ENCODE measurements around the gene ITIH5. TPM values are rescaled to one million over a fixed set of nuclear protein-coding genes. Genes with fewer than 3 reads are reported as not detected.

The ITIH5 gene
- total and polyA plus RNA-seq, 9 of the 15 experiments (the other 6 are each of a cell fraction or from before 2014, with no cell fraction given): 0.52 to 4.5 (median 2.6) TPM

GRCh38 chr10:7545792-7546191 is 121.0 kb downstream of the ITIH5 start:
- H3K4me2 ChIP-seq (ENCODE audit: insufficient read depth, low read length): no peak overlapping the region
- peaks cover 8 to 27% of the 10 kb centered on the region in 2 experiments for H3K27me3 ChIP-seq (ENCODE audit: control insufficient read depth in 2 of 2, insufficient read depth in 2 of 2, low read length in 2 of 2)
- no peak for TF ChIP-seq ATF7 (IDR thresholded peaks at IDR 0.05)
- no peak for TF ChIP-seq FIP1L1 (IDR thresholded peaks at IDR 0.05; ENCODE audit: low read depth, low read length, poor library complexity, severe bottlenecking)
- no peak for TF ChIP-seq THRAP3 (IDR thresholded peaks at IDR 0.05; ENCODE audit: borderline replicate concordance)
- no peak for TF ChIP-seq ZNF354B (CRISPR knock-in tag; IDR thresholded peaks at IDR 0.05)
- TF ChIP-seq ARID1B (IDR thresholded peaks at IDR 0.05): no peak
- TF ChIP-seq POLR2A (conservative IDR thresholded peaks at IDR 0.05): no peak
- no peak for TF ChIP-seq BHLHE40 (IDR thresholded peaks at IDR 0.05; ENCODE audit: low read length)
- no peak for TF ChIP-seq NEUROD1 (IDR thresholded peaks at IDR 0.05; ENCODE audit: borderline replicate concordance, low read depth, low read length, partially characterized antibody)
- no peak for TF ChIP-seq NFE2 (IDR thresholded peaks at IDR 0.05; ENCODE audit: low read depth)
- H3K79me2 ChIP-seq (ENCODE audit: control insufficient read depth, insufficient read depth, low read length): no peaks in the 10 kb centered on the region
- intact Hi-C loops (cut with micrococcal nuclease): no loop called here
- H3K9me1 ChIP-seq (ENCODE audit: control insufficient read depth, insufficient read depth, low read length): no peaks in the 10 kb centered on the region
- in situ Hi-C loops (cut with MboI): no loop called here
- ATAC-seq (no peak), DNase-seq (ENCODE audit: extremely low read depth in 1 of 4, low spot score in 3 of 4) (no peak), FAIRE-seq (no peak)
- no peak overlapping the region for H3K4me3 ChIP-seq
- H3K9me3 ChIP-seq (replicated peaks; ENCODE audit: control insufficient read depth, insufficient read depth, low read depth, low read length): no peaks in the 10 kb centered on the region
- no peaks in the 10 kb centered on the region for H3K36me3 ChIP-seq (ENCODE audit: control insufficient read depth, insufficient read depth, low read length)
- H3K9ac ChIP-seq (ENCODE audit: insufficient read depth in 1 of 2, low read depth in 2 of 2, low read length in 2 of 2): no peak overlapping the region
- H3K4me1 ChIP-seq (replicated peaks in 1 of 2; ENCODE audit: control insufficient read depth in 2 of 2, insufficient read depth in 2 of 2, low read length in 2 of 2): no peaks in the 10 kb centered on the region
- ChIA-PET CTCF (ENCODE audit: low intra/inter-chr PET ratio) (no interaction called here), POLR2A (no interaction called here)
- H3K27ac ChIP-seq (ENCODE audit: extremely low read depth, low read depth, low read length): no peak overlapping the region
- no peaks in the 10 kb centered on the region; the same call in 1 of the 2 replicates for H4K20me1 ChIP-seq (replicated peaks; ENCODE audit: control insufficient read depth, insufficient read depth, low read length)
- WGBS (ENCODE audit: insufficient coverage, low coverage, missing lambda C conversion rate): 3% methylated on average over 4 of the region's 4 CpGs
- H2AFZ ChIP-seq (ENCODE audit: low read depth, low read length): no peak overlapping the region
- no TSS peak for BruUV-seq (replicated peaks)

DNA sequence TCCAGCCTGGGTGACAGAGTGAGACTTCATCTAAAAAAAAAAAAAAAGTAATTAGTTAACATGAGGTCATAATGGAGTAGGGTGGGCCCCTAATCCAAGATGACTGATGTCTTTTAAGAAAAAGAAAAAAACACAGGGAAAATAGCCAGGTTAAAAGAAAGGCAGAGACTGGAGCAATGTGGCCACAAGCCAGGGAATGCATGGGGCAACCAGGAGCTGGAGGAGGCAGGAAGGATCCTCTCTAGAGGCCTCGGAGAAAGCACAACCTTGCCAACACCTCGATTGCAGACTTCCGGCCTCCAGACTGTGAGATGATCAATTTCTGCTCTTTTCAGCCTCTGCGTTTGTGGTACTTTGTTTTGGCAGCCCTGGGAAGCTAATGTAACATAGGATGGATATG is 121.5 kb downstream of the ITIH5 start:
- Histone ChIP-seq H3K4me2 (ENCODE audit: insufficient read depth, low read length) (no peak overlapping the region), H3K9ac (ENCODE audit: insufficient read depth in 1 of 2, low read depth in 2 of 2, low read length in 2 of 2) (no peak overlapping the region), H4K20me1 (replicated peaks; ENCODE audit: control insufficient read depth, insufficient read depth, low read length) (no peaks in the 10 kb centered on the region; the same call in 1 of the 2 replicates), H3K4me3 (no peak overlapping the region), H2AFZ (ENCODE audit: low read depth, low read length) (no peak overlapping the region), H3K9me1 (ENCODE audit: control insufficient read depth, insufficient read depth, low read length) (no peaks in the 10 kb centered on the region), H3K27ac (ENCODE audit: extremely low read depth, low read depth, low read length) (no peak overlapping the region), H3K36me3 (ENCODE audit: control insufficient read depth, insufficient read depth, low read length) (no peaks in the 10 kb centered on the region), H3K27me3 (ENCODE audit: control insufficient read depth in 2 of 2, insufficient read depth in 2 of 2, low read length in 2 of 2) (peaks cover 8 to 27% of the 10 kb centered on the region in 2 experiments), H3K4me1 (replicated peaks in 1 of 2; ENCODE audit: control insufficient read depth in 2 of 2, insufficient read depth in 2 of 2, low read length in 2 of 2) (no peaks in the 10 kb centered on the region), H3K9me3 (replicated peaks; ENCODE audit: control insufficient read depth, insufficient read depth, low read depth, low read length) (no peaks in the 10 kb centered on the region), H3K79me2 (ENCODE audit: control insufficient read depth, insufficient read depth, low read length) (no peaks in the 10 kb centered on the region)
- no peak for FAIRE-seq
- ATAC-seq: no peak
- in situ Hi-C loops (cut with MboI) (no loop called here), intact Hi-C loops (cut with micrococcal nuclease) (no loop called here)
- no peak for DNase-seq (ENCODE audit: extremely low read depth in 1 of 4, low spot score in 3 of 4)
- ChIA-PET CTCF (ENCODE audit: low intra/inter-chr PET ratio) (no interaction called here), POLR2A (no interaction called here)
- WGBS (ENCODE audit: insufficient coverage, low coverage, missing lambda C conversion rate): 5% methylated on average over 4 of the region's 4 CpGs
- BruUV-seq (replicated peaks): no TSS peak
- TF ChIP-seq ZNF280A (IDR thresholded peaks at IDR 0.05; ENCODE audit: low read depth, partially characterized antibody) (no peak), ZFP1 (CRISPR knock-in tag; IDR thresholded peaks at IDR 0.05) (no peak), NFE2L1 (tag; IDR thresholded peaks at IDR 0.05; ENCODE audit: borderline replicate concordance, low read depth) (no peak), ZNF696 (CRISPR knock-in tag; conservative IDR thresholded peaks at IDR 0.05) (no peak), SIN3A (IDR thresholded peaks at IDR 0.05; ENCODE audit: borderline replicate concordance in 2 of 2, control insufficient read depth in 1 of 2, low read depth in 2 of 2, low read length in 2 of 2) (no peak), ESRRA (IDR thresholded peaks at IDR 0.05; ENCODE audit: borderline replicate concordance, low read depth) (no peak), ZNF699 (CRISPR knock-in tag; IDR thresholded peaks at IDR 0.05; ENCODE audit: insufficient replicate concordance) (no peak), ZNF668 (CRISPR knock-in tag; IDR thresholded peaks at IDR 0.05) (no peak)
